IPS-NIHi7 (cell line): ENCODE data around the gene DPH3.
"Not testable (repeated sequence)": the region's sequence is repeated elsewhere in the genome, so short reads cannot be mapped to it uniquely, and the experiment has no call there.

Experiments used
- DNase-seq: peaks from one replicate; pipeline ENCODE4 v3.0.0; 2012; ENCODE audit warnings: mixed read lengths; ENCODE audit errors: extremely low spot score

The DPH3 gene

GRCh38 chr3:16264708-16265454 lies at the start of gene DPH3, which contains the start of gene OXNAD1:
TSS of gene DPH3 (minus strand) at chr3:16264943. CDS start at chr3:16264876, 67 bp downstream.
TSS of gene OXNAD1 (plus strand) at chr3:16265212. CDS start at chr3:16270953, 5,741 bp downstream.
- DNase-seq: peak; percentile 99

GRCh38 chr3:16313886-16314645 lies 49.3 kb upstream of the DPH3 start:
- DNase-seq: no peak

GRCh38 chr3:16311960-16312451 lies 47.3 kb upstream of the DPH3 start:
- DNase-seq: no peak

- DNase-seq: not testable (repeated sequence)
Observed at GRCh38 chr3:16310486-16310885, 45.7 kb upstream of the DPH3 start.

- DNase-seq: no peak
Observed at GRCh38 chr3:16309558-16309957, 44.8 kb upstream of the DPH3 start.

- DNase-seq: no peak
Observed at GRCh38 chr3:16308727-16309126, 44.0 kb upstream of the DPH3 start.

- DNase-seq: no peak
Observed at GRCh38 chr3:16307832-16308531, 43.2 kb upstream of the DPH3 start.

- DNase-seq: no peak
Observed at GRCh38 chr3:16305111-16305541, 40.4 kb upstream of the DPH3 start.

GRCh38 chr3:16304061-16305010 lies 39.6 kb upstream of the DPH3 start:
- no peak for DNase-seq

GRCh38 chr3:16303037-16303575 lies 38.4 kb upstream of the DPH3 start:
- DNase-seq: no peak

- no peak for DNase-seq
Observed at GRCh38 chr3:16302082-16302631, 37.4 kb upstream of the DPH3 start.

- DNase-seq: no peak
Observed at GRCh38 chr3:16301507-16301906, 36.8 kb upstream of the DPH3 start.

GRCh38 chr3:16300881-16301359 lies 36.2 kb upstream of the DPH3 start:
- DNase-seq: no peak

GRCh38 chr3:16300307-16300706 lies 35.6 kb upstream of the DPH3 start:
- no peak for DNase-seq

GRCh38 chr3:16299746-16300145 lies 35.0 kb upstream of the DPH3 start:
- no peak for DNase-seq

- no peak for DNase-seq
Observed at GRCh38 chr3:16298891-16299290, 34.1 kb upstream of the DPH3 start.

GRCh38 chr3:16297997-16298885 lies 33.5 kb upstream of the DPH3 start:
- DNase-seq: no peak

GRCh38 chr3:16295298-16295890 lies 30.7 kb upstream of the DPH3 start:
- no peak for DNase-seq

- DNase-seq: no peak
Observed at GRCh38 chr3:16294844-16295243, 30.1 kb upstream of the DPH3 start.
